ENCODE measurements around the gene RGS14. TPM values are rescaled to one million over a fixed set of nuclear protein-coding genes. Genes with fewer than 3 reads are reported as not detected.

Gene RGS14
- total RNA-seq, 2 donors from 2014 or later: 9.1 to 10.1 TPM

- peaks cover 10% of the 10 kb centered on the region for H3K4me1 ChIP-seq
- no peak for DNase-seq
- no peak for TF ChIP-seq CTCF (IDR thresholded peaks at IDR 0.05)
- no peaks in the 10 kb centered on the region for H3K27me3 ChIP-seq
- H3K9ac ChIP-seq (ENCODE audit: low read depth in 2 of 2, low read length in 2 of 2): no peak overlapping the region
- no peak overlapping the region for H3K4me3 ChIP-seq
- H3K9me3 ChIP-seq: no peaks in the 10 kb centered on the region
- no peak overlapping the region for H3K27ac ChIP-seq
- H3K36me3 ChIP-seq: no peaks in the 10 kb centered on the region
- intact Hi-C loops (cut with DNase I): no loop called here
Observed at GRCh38 chr5:177369645-177370440, 12.1 kb downstream of the RGS14 start.

DNA sequence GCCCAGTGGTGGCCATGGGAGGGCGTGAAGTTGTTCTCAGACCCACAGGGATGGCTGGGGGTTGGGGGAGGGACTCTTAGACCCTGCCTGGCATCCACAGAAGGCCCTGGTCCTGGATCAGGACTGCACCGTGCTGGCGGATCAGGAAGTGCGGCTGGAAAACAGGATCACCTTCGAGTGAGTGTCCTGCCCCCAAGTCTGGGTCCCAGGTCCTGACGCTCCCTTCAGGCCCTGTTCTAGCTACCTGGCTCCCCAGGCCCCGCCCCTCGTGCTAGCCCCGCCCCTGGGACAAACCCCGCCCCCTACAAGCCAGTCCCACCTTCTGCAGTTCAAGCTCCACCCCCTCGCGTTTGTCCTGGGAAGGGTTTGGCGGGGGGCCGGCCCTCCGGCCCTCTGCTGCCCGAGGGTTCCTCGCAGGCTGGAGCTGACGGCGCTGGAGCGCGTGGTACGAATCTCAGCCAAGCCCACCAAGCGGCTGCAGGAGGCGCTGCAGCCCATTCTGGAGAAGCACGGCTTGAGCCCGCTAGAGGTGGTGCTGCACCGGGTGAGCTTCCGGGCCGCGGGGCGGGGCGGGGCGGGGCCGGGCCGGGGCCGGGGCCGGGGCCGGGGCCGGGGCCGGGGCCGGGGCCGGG lies 12.9 kb downstream of the RGS14 start:
- H3K4me3 ChIP-seq: peak overlapping the region; percentile 31
- peak overlapping the region in 1 of 2 donors; percentile 45 for H3K9ac ChIP-seq (ENCODE audit: low read depth in 2 of 2, low read length in 2 of 2)
- no peak for TF ChIP-seq CTCF (IDR thresholded peaks at IDR 0.05)
- no peaks in the 10 kb centered on the region for H3K9me3 ChIP-seq
- DNase-seq: peak; percentile 91
- H3K36me3 ChIP-seq: no peaks in the 10 kb centered on the region
- H3K4me1 ChIP-seq: peaks cover 10% of the 10 kb centered on the region
- no peak overlapping the region for H3K27ac ChIP-seq
- intact Hi-C loops (cut with DNase I): no loop called here
- H3K27me3 ChIP-seq: no peaks in the 10 kb centered on the region

GRCh38 chr5:177371120-177372033 lies 13.7 kb downstream of the RGS14 start:
- Histone ChIP-seq H3K4me3 (peak overlapping the region; percentile 31), H3K36me3 (no peaks in the 10 kb centered on the region), H3K27me3 (no peaks in the 10 kb centered on the region), H3K9ac (ENCODE audit: low read depth in 2 of 2, low read length in 2 of 2) (peak overlapping the region; percentile 34 to 45), H3K4me1 (peaks cover 10% of the 10 kb centered on the region), H3K9me3 (no peaks in the 10 kb centered on the region), H3K27ac (peak overlapping the region; percentile 50)
- no peak for DNase-seq
- intact Hi-C loops (cut with DNase I): no loop called here
- TF ChIP-seq CTCF (IDR thresholded peaks at IDR 0.05): no peak

GRCh38 chr5:177372034-177372896 lies 14.5 kb downstream of the RGS14 start:
- DNase-seq: no peak
- Histone ChIP-seq H3K27ac (peak overlapping the region; percentile 24), H3K36me3 (no peaks in the 10 kb centered on the region), H3K4me3 (no peak overlapping the region), H3K9me3 (no peaks in the 10 kb centered on the region), H3K9ac (ENCODE audit: low read depth in 2 of 2, low read length in 2 of 2) (peak overlapping the region in 1 of 2 donors; percentile 4), H3K27me3 (no peaks in the 10 kb centered on the region), H3K4me1 (peaks cover 10% of the 10 kb centered on the region)
- intact Hi-C loops (cut with DNase I): no loop called here
- no peak for TF ChIP-seq CTCF (IDR thresholded peaks at IDR 0.05)
